HFF-Myc (cell line): ENCODE data around the gene ZNF41.

Experiments used
- DNase-seq: peaks from one replicate; pipeline ENCODE4 v3.0.0-alpha.2; 2011; ENCODE audit warnings: low read depth; ENCODE audit errors: extremely low read depth
- H3K4me3 ChIP-seq: replicated peaks from 2 replicates; pipeline ENCODE4 v1.5.1; 2011; ENCODE audit warnings: low read depth, mild to moderate bottlenecking, control low read depth, low read length
- CTCF ChIP-seq: IDR thresholded peaks from 2 replicates; pipeline ENCODE4 v1.5.1; 2012; ENCODE audit warnings: mild to moderate bottlenecking, low read depth, low read length, control low read depth; ENCODE audit errors: missing control alignments

The ZNF41 gene

GRCh38 chrX:47467106-47467505 is 15.9 kb downstream of the ZNF41 start:
- no peak for DNase-seq
- TF ChIP-seq CTCF: no peak
- H3K4me3 ChIP-seq: no peak overlapping the region

- no peak overlapping the region for H3K4me3 ChIP-seq
- no peak for TF ChIP-seq CTCF
- no peak for DNase-seq
Measured at GRCh38 chrX:47460561-47460960, 22.5 kb downstream of the ZNF41 start.

- H3K4me3 ChIP-seq: no peak overlapping the region
- TF ChIP-seq CTCF: no peak
- DNase-seq: no peak
Measured at GRCh38 chrX:47458528-47458927, 24.5 kb downstream of the ZNF41 start.

GRCh38 chrX:47456080-47456479 is 26.9 kb downstream of the ZNF41 start:
- no peak for TF ChIP-seq CTCF
- H3K4me3 ChIP-seq: no peak overlapping the region
- no peak for DNase-seq

GRCh38 chrX:47452112-47452511 is 30.9 kb downstream of the ZNF41 start:
- no peak for DNase-seq
- H3K4me3 ChIP-seq: no peak overlapping the region
- no peak for TF ChIP-seq CTCF

GRCh38 chrX:47448165-47448806 is 34.7 kb downstream of the ZNF41 start:
- DNase-seq: no peak
- H3K4me3 ChIP-seq: no peak overlapping the region
- TF ChIP-seq CTCF: no peak

GRCh38 chrX:47447607-47448006 is 35.4 kb downstream of the ZNF41 start:
- TF ChIP-seq CTCF: no peak
- no peak overlapping the region for H3K4me3 ChIP-seq
- DNase-seq: no peak
